ENCODE results near the gene RCBTB2.

RCBTB2 gene

DNA sequence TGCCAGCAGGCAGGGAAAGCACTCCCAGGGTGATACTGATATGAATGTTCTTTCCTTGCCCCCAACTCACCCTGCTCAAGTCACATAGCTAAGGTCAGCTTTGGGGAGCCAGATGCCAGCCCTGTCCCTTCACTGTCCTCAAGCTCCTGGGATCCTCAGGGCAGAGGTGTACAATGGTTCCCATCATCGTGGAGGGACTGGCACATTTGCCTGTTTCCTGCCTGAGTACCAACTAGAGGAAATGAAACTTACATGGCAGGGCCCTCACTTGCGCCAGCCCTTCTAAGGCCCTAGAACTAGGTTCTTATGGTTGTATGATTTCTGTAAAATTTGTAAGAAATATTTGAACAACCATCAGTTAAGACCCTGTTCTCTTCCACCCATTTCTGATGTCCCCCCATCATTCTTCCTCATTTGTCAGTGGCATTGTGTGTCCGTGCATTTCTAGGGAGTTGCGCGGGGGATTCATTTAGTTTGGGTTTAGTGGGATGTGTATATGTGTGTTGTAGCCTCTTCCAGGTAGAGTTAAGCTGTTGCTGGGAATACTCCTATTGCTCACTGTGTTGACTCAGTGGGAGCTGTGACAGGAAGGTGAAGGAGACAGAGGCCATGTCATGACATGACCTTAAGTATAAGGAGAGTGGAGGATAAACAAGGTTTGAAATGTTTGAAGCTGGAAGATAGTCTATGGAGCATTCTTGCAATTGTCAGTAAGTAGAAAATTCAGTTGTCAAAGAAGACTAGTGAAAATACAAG lies 41.3 kb upstream of the RCBTB2 start:
- Histone ChIP-seq H3K4me2 (peak overlapping the region; percentile 84), H3K27me3 (no peaks in the 10 kb centered on the region), H3K9me3 (no peaks in the 10 kb centered on the region), H4K20me1 (no peaks in the 10 kb centered on the region), H3K4me1 (peaks cover 88% of the 10 kb centered on the region), H3K27ac (peak overlapping the region; percentile 84), H3K9ac (no peak overlapping the region), H3K4me3 (no peak overlapping the region), H3K36me3 (no peaks in the 10 kb centered on the region)
- no peak for TF ChIP-seq Cebpa-rat (IDR thresholded peaks at IDR 0.05)

DNA sequence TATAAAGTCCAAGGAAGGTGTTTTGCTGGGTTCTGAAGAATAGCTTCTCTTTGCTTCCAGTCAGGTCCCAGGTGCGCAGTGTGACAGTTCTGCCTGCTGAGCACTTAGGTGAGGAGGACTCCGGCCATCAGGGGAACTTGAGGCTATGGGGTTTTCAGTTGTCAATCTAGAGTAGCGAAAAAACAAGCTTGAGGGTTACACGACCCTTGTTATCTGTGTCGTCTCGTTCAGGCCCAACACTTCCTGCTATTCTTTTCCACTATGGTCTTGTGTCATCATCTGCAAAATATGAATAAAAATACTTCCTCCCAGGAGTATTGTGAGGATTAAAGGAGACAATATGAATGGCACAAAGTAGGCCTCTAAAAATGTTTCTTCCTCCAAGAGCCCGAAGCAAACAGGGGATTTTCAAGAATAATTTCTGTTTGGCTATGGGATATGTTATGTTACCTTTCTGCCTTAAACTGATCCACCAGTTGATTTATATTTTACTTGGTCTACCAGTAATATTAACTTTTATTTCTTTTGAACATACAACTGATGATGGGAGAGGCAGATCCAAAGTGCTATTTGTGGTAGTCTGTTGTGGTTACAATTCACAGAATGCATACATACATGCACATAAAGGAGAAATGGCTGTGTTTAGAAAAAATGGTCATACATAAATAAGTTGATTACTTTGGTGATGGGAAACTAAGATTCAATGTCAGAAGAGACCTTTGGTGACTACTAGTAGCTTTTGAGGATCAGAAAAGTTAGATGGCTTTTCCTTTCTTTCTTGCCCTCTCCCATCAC lies 40.5 kb upstream of the RCBTB2 start:
- Histone ChIP-seq H3K4me2 (peak overlapping the region; percentile 84), H3K9me3 (no peaks in the 10 kb centered on the region), H3K4me3 (0 out of 2 replicates have a peak overlapping the region, but pooled peaks have one; percentile 4), H3K9ac (peak overlapping the region; percentile 66), H3K27ac (peak overlapping the region; percentile 84), H3K36me3 (no peaks in the 10 kb centered on the region), H3K27me3 (no peaks in the 10 kb centered on the region), H4K20me1 (no peaks in the 10 kb centered on the region), H3K4me1 (peaks cover 88% of the 10 kb centered on the region)
- TF ChIP-seq Cebpa-rat (IDR thresholded peaks at IDR 0.05) = no peak

DNA sequence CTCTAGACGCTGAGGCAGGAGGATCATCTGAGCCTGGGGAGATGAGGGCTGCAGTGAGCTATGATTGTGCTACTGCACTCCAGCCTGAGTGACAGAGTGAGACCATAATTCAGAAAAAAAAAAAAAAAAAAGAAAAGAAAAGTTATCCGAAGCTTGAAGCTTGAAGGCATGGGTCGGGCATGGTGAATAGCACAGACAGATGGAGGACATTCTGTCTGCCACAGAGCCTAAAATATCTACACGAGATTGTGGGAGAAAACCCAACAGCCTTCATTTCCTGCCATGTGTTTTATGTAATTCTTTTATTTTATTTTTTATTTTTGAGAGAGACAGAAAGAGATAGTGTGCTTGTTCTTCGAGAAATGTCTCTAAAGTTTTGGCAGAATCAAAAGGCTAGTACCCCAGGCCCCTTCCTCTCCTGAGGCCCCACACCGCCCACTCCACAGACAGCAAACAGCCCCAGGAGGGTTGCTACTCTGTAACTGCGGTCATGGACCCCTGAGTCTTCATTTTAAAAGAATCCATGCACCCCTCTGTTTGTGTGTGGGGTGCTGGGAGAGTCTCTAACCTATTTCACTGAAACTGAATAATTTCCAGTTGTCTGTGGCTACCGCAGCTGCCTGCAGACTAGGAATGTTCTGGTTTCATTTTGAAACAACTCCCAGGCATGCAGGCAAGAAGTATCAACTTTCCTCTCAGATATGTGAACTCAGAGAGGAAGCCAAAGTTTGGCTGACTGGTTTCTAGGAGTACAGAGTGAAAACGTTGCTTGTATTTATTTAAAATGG lies 38.4 kb upstream of the RCBTB2 start:
- no peaks in the 10 kb centered on the region for H4K20me1 ChIP-seq
- H3K36me3 ChIP-seq = no peaks in the 10 kb centered on the region
- H3K4me1 ChIP-seq = peaks cover 79% of the 10 kb centered on the region
- H3K4me2 ChIP-seq = peak overlapping the region; percentile 84
- H3K27ac ChIP-seq = peak overlapping the region; percentile 84
- peak overlapping the region; percentile 30; the same call in 1 of the 2 replicates for H3K4me3 ChIP-seq
- no peaks in the 10 kb centered on the region for H3K27me3 ChIP-seq
- H3K9me3 ChIP-seq = no peaks in the 10 kb centered on the region
- peak overlapping the region; percentile 70 for H3K9ac ChIP-seq
- TF ChIP-seq Cebpa-rat (IDR thresholded peaks at IDR 0.05) = no peak

DNA sequence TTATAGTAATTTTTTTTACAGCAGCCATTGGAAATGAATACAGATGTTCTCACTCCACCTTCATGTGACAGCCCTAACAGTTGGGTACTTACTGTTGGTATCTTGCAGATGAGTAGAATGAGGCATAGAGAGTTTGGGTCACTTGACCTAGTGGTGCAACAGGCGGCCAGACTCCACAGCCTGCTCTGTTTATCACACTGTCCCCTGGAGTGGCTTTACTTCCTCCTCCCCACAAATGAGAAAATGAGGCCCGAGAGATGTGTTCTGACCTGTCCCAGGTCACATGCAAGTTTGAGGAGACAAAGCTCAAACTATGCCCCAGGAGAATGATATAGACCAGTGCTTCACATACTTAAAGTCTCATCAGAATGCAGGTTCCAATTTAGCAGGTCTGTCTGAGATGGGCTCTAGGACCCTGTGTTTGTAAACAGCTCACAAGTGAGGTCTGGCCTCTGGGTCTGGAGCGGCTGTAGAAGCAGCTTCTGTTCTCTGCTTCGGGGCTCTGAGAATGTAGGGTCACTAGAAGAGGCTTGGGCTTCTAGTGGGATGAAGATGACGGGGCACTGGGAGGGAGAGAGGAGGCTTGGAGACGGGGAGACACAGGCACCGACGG lies 37.4 kb upstream of the RCBTB2 start:
- no peaks in the 10 kb centered on the region for H3K9me3 ChIP-seq
- peak overlapping the region; percentile 70 for H3K9ac ChIP-seq
- no peaks in the 10 kb centered on the region for H4K20me1 ChIP-seq
- H3K4me1 ChIP-seq = peaks cover 79% of the 10 kb centered on the region
- H3K27ac ChIP-seq = peak overlapping the region; percentile 84
- H3K4me2 ChIP-seq = peak overlapping the region; percentile 84
- no peaks in the 10 kb centered on the region for H3K36me3 ChIP-seq
- no peak overlapping the region for H3K4me3 ChIP-seq
- no peak for TF ChIP-seq Cebpa-rat (IDR thresholded peaks at IDR 0.05)
- no peaks in the 10 kb centered on the region for H3K27me3 ChIP-seq

DNA sequence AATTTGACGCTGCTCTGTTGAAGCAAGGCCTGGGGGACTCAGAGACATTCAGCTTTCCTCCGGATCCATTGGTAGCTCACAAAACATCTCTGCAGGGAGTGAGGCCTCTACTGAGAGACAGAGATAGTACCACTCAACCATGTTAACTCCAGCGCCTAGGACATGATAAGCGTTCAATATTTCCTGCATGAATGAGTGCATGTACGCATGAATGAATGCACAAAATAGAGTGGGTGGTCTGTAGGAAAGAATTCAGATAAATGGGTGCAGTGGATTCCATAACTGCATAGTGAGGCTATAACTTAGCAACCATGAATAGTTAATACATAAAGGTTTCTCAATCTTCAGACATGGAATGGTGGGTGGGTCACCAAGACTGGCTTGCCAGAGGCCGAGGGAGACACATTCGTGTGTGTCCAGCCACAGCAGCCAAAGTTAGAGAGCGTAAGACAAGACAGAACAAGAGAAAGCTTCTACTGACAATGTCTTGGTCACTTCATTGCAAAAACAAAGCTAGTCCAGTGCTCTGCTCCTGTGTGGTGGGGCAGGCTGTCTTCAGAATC lies 36.3 kb upstream of the RCBTB2 start:
- no peaks in the 10 kb centered on the region for H3K27me3 ChIP-seq
- no peak overlapping the region for H3K27ac ChIP-seq
- no peak for TF ChIP-seq Cebpa-rat (IDR thresholded peaks at IDR 0.05)
- no peak overlapping the region for H3K4me3 ChIP-seq
- H3K36me3 ChIP-seq = no peaks in the 10 kb centered on the region
- H3K9me3 ChIP-seq = no peaks in the 10 kb centered on the region
- H3K4me1 ChIP-seq = peaks cover 70% of the 10 kb centered on the region
- no peak overlapping the region for H3K9ac ChIP-seq
- no peaks in the 10 kb centered on the region for H4K20me1 ChIP-seq
- peak overlapping the region; percentile 84 for H3K4me2 ChIP-seq

DNA sequence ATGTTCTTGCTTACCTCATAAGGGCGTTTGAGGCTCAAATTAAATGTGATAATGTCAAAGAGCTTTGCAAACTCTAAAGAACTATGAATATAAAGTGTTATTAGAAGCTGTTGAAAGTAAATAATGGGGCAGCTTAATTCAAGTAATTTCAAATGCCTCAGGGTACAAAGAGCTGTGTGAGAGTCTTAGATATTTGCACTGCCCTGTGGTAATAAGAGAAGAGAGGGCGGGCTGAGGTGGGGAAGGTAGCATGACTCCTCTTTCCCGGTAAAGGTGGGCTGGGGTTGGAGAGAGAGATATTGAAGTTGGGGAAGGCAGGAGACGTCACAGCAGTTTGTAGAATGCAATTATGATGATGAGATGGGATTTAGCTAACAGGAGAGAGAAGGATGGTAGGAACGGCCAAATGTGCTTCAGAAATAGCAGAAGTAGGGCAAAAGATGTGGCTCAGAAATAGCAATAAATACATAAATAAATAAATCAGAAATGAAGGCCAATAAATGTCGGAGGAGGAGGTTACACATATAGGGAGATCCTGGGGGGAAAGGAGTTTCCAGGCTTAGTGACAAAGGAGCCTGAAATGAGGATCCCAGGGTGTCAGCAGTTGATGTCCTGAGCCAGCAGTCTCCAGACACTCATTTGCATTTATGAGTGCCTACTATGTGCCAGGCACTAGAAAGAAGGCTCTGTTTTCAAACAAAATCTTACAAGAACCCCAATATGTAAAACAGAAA lies 35.7 kb upstream of the RCBTB2 start:
- H3K36me3 ChIP-seq = no peaks in the 10 kb centered on the region
- no peaks in the 10 kb centered on the region for H3K9me3 ChIP-seq
- no peak overlapping the region for H3K9ac ChIP-seq
- no peak for TF ChIP-seq Cebpa-rat (IDR thresholded peaks at IDR 0.05)
- peak overlapping the region; percentile 84 for H3K4me2 ChIP-seq
- H4K20me1 ChIP-seq = no peaks in the 10 kb centered on the region
- peaks cover 64% of the 10 kb centered on the region for H3K4me1 ChIP-seq
- H3K27me3 ChIP-seq = no peaks in the 10 kb centered on the region
- H3K27ac ChIP-seq = no peak overlapping the region
- H3K4me3 ChIP-seq = no peak overlapping the region

DNA sequence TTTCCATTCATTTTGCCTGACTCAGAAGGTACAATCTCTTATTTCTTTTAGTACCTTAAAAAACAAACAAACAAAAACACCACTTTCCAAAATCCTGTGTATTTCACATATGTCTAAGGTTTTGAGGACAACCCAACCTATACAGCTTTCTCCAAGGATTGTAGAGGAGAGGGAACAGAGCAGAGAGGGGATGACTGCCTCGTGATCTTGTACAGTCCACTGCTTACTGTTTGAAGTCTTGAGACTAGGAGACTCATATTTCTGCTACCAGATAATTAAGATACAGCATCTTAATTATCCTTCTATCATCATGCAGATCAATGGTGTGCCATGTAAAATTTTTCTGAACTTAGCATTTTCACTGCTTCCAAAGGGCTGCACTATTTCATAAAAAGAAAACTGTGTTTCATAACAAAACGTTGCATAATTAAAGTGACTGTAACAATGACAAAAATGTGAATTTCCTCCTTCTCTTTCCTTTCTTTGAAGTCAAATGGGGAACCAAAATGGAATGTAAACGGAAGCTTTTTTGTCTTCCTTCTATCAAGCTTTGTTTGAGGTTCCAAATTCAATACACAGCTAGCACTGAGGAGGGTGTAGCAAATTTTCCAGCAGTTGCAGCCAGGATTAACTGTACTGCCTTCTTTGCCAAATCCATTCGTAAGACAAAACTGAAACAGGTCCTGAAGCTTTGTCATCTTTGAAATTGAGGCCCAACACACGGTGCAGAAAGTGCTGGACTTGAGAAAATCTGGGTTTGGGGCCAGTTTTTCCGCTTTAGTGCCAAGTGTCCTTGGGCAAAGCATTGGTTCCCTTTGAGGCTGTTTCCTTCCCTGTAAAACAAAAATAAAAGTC lies 34.9 kb upstream of the RCBTB2 start:
- Histone ChIP-seq H3K4me1 (peaks cover 60% of the 10 kb centered on the region), H3K4me3 (no peak overlapping the region), H3K9ac (no peak overlapping the region), H3K27ac (no peak overlapping the region), H3K4me2 (peak overlapping the region; percentile 54), H3K9me3 (no peaks in the 10 kb centered on the region), H4K20me1 (no peaks in the 10 kb centered on the region), H3K27me3 (no peaks in the 10 kb centered on the region), H3K36me3 (no peaks in the 10 kb centered on the region)
- TF ChIP-seq Cebpa-rat (IDR thresholded peaks at IDR 0.05) = no peak

DNA sequence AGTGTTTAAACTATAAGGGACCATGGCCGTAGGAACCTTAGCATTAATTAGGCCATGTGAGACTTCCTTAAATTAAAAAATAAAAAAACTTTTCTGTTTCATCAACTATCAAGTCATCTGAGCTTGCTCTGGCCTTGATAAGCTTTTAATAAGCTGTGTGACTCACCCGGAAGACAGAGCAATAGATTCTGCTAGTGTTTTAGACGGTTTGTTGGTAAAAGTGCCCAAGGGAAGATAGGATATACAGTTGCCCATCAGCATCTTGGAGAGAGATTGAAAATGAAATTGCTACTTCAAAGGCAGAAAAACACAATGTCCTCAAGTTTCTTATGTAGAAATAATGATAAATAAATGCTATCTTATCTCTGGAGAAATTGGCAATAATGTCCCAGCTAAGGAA lies 31.2 kb upstream of the RCBTB2 start:
- Histone ChIP-seq H3K27ac (no peak overlapping the region), H3K9ac (no peak overlapping the region), H3K4me1 (peaks cover 43% of the 10 kb centered on the region), H3K27me3 (no peaks in the 10 kb centered on the region), H3K4me3 (no peak overlapping the region), H3K4me2 (no peak overlapping the region), H3K9me3 (no peaks in the 10 kb centered on the region), H3K36me3 (no peaks in the 10 kb centered on the region), H4K20me1 (no peaks in the 10 kb centered on the region)
- no peak for TF ChIP-seq Cebpa-rat (IDR thresholded peaks at IDR 0.05)
